ENCODE results near the gene PXDN.

DNA sequence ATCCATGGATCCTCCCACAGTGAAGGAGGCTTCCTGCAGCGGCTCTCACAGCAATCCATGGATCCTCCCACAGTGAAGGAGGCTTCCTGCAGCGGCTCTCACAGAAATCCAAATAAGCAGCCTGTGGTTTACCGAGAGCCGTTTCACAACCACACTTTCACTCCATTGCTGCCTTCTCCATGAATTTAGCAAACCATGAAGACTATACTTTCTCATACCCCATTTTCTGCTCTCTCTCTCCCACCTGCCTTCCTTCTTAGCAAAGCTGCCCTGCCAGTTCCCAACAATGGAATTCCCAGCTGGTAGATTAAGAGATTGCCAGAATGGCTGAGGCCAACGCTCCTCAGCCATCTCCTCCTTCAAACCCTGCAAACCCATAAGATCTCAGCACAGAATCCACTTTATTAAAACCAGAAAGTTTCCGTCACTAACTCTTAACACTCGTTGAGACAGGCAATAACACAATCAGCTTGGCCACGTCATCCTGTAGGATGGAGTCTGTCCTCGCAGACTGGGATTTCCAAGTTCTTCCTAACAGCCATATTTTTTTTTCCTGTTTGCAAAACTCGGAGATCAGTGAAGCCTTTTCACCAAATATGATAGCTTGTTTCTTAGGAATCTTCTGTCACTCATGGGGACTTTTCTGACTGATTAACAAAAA lies 162.2 kb downstream of the PXDN start:
- TF ChIP-seq EED (CRISPR knock-in tag; IDR thresholded peaks at IDR 0.05) (no peak), TCF7L2 (IDR thresholded peaks at IDR 0.05; ENCODE audit: low read depth, low read length) (no peak), JUN (CRISPR knock-in tag; IDR thresholded peaks at IDR 0.05) (no peak), FOXA1 (IDR thresholded peaks at IDR 0.05) (no peak), FOXA1 (CRISPR knock-in tag; IDR thresholded peaks at IDR 0.05) (no peak), MIER2 (CRISPR knock-in tag; IDR thresholded peaks at IDR 0.05) (no peak)
